Hematopoietic multipotent progenitor cell treated with erythropoietin and hydrocortisone succinate and interleukin-3 and kit ligand, for 8 days (in vitro differentiated cells): Measurements from ENCODE around the gene MICAL3.

ENCODE experiments used
- DNase-seq: peaks from one replicate; pipeline ENCODE4 v3.0.0-alpha.2; 2015

Gene MICAL3

GRCh38 chr22:17832665-17833064 is 191.7 kb downstream of the MICAL3 start:
- no peak for DNase-seq

DNA sequence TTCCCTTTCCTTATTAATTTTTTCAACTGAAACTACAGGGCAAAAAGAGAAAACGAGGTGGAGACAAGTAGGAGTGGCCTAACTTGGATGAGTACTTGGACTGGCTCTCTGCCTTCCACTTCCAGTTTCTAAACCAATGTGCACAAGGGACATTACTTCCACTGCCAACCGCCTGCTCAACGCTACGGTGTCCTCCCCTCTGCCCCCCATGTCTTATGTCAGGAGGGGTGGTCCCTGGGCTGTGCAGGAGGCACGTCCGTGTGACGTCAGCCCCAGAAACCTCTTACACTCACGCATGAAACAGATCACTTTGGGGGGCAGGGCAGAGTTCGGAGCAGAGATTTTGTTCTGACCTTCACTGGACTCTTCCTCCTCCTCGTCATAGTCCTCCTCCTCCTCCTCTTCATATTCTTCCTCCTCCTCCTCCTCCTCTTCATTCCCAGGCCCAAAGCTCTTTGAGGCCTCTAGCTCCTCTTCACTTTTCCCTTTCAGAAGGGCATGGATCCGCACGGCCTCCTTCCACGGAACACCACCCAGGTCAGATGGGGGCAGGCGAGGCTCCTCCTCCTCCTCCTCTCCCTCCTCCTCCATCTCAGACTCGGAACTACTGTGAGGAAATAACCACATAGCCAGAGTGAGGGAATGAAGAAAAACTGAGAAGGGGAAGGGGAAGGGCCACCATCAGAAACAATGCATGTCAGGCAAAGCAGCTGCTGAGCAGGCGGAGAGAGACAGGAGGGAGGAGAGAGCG is 192.7 kb downstream of the MICAL3 start:
- no peak for DNase-seq

- DNase-seq = peak; percentile 87
Observed at GRCh38 chr22:17830043-17830961, 194.1 kb downstream of the MICAL3 start.

GRCh38 chr22:17829695-17830042 is 194.7 kb downstream of the MICAL3 start:
- DNase-seq = no peak

- DNase-seq = no peak
Observed at GRCh38 chr22:17828502-17829080, 195.8 kb downstream of the MICAL3 start.

DNA sequence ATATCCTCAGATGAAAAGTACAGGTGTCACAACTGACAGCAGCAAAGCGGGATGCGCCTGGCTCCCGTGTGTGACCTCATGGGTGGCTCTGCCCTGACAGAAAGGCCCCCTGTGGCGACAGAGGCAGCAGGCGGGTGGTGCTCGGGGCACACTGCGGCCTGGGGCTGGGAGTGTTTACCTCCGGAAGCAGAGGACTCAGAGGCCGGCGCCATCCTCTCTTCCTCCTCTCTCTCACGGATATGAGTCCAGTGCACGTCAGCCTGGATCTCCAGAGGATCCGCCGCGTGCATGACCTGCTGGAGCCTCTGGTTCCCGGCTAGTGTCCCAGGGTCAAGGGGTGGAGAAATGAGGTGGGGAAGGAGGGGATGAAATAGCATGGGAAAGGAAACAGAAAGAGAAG is 196.9 kb downstream of the MICAL3 start:
- no peak for DNase-seq

DNA sequence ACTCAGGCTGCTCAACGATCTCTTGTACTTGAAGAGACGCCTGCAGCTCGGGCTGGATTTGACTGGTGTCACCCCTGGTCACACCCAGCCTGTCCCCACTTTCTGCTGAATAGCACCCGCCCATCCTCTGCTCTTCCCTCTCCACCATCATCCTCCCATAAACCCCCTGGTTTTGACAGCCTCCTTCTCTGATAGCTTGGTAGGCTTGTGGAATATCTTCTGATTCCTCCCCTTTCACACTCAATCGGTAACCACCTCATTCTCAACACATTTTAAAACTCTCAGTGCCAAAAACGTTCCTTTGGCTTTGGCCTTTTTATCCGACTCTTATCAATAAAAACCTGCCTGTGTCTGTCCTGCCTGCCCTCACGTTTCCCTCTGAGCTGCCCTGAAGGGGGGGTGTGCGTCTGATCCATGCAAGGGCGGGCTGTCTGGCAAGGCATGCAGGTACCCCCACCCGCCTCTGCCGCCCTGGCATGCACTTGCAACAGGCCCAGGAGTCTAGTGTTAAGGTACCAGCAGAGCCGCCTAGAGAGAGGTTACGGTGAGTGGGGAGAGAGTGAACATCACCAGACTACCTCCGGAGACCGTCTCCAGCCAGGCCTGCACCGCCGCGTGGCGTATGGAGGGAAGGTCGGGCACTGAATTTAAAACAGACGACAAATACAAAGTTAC is 198.3 kb downstream of the MICAL3 start:
- DNase-seq = peak; percentile 66

GRCh38 chr22:17824457-17824856 is 199.9 kb downstream of the MICAL3 start:
- peak; percentile 99 for DNase-seq

GRCh38 chr22:17823964-17824363 is 200.4 kb downstream of the MICAL3 start:
- no peak for DNase-seq

- DNase-seq = no peak
Observed at GRCh38 chr22:17823226-17823625, 201.1 kb downstream of the MICAL3 start.

GRCh38 chr22:17822087-17822486 is 202.3 kb downstream of the MICAL3 start:
- no peak for DNase-seq

DNA sequence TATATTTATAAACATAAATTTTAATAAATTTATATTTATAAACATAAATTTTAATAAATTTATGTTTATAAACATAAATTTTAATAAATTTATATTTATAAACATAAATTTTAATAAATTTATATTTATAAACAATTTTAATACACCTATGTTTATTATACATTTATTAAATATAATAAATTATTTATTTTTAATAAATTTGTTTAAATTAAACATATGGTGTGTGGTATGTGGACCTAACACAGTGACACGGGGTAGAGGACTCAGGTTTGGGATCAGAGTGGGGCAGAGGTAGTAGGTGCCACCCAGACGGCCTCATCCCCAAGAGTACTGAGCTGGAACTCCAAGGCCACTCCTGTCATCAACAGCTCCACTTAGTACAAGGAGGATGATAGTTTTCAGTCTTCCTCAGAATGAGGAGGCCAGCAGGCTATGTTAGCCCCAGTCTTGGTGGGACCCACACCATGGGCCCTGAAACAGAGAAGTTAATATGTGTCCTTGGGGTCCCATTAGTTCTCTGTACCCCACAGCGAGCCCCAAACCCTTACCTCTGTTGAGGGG is 203.4 kb downstream of the MICAL3 start:
- peak; percentile 32 for DNase-seq

GRCh38 chr22:17818649-17819048 is 205.7 kb downstream of the MICAL3 start:
- no peak for DNase-seq

DNA sequence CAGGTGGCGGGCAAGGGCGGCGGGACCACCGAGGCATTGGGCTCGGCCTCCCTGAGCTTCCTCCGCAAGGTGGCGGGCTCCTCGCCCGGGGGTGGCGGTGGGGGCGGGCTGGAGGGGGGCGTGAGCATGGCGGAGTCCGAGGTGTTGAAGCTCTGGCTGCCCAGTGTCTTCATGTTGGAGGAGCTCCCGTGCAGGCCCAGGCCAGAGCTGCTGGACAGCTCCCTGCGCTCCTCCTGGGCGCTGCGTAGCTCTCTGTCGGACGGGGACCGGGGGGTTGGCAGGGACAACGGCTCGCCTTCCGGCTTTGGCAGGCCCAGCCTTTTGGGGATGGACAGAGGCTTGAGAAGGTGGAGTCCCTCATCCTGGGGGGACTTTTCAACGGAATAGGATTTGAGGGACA is 206.2 kb downstream of the MICAL3 start:
- no peak for DNase-seq

GRCh38 chr22:17817511-17818065 is 206.8 kb downstream of the MICAL3 start:
- no peak for DNase-seq

DNA sequence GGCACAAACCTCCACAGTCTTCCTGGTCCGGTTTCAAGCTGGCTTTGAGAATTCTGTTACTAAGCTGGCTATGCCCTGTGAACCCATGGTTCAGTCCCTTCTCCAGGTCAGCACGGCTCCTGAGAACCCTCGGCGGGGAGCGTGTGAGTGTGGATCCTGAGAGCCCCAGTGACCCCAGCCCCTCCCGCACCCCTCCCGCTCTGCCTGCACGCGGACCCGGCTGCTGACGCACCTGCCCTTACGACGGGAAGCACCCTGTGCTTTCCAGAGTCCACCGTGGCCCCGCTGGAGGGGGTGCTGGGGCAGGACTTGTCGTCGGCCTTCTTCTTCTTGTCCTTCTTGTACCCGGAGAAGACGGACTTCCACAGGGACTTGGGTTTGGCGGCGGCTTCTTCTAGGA is 207.3 kb downstream of the MICAL3 start:
- no peak for DNase-seq

DNA sequence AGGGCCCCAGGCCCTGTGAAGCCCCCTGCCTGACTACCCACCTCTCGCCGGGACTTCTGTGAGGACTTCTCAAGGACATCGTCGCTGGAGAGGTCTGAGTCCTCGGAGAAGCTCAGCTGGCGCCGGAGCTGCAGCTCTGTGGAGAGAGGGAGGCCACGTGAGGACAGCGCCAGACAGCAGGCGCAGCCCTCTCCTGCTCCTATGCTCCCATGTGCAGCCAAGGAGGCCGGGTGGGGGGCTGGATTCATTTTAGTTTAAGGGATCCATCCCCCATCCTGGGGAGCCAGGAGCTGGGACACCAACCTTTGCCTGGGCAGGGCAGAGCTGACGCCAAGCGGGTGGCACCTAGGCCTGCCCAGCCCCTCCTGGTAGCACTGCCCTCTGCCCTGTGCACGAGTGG is 207.7 kb downstream of the MICAL3 start:
- no peak for DNase-seq

DNA sequence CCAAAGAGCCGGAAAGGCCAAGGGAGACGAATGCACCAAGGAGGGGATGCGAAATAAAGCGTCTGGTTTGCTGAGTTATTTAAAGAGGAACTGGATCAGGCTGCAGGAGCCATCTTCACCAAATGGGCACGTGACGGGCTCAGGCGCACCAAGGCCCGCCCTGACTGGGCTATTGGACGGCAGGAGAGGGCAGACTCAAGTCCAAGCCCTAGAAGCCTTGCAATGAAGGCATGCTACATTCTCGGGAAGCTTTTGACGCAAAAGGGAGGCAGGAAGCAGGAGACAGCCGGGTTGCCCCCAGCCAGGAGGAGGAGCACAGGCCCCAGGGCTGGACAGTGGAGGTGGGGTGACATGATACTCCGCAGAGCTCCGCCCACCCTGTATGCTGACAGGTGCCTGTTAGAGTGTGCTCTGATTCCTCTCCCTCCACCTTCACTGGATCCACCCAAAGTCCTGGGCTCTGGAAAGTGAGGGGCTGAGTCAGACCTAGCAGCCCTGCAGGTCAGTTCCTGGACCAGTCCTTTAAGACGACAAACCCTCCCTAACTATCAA is 208.6 kb downstream of the MICAL3 start:
- DNase-seq = no peak

- no peak for DNase-seq
Observed at GRCh38 chr22:17814830-17815229, 209.5 kb downstream of the MICAL3 start.

DNA sequence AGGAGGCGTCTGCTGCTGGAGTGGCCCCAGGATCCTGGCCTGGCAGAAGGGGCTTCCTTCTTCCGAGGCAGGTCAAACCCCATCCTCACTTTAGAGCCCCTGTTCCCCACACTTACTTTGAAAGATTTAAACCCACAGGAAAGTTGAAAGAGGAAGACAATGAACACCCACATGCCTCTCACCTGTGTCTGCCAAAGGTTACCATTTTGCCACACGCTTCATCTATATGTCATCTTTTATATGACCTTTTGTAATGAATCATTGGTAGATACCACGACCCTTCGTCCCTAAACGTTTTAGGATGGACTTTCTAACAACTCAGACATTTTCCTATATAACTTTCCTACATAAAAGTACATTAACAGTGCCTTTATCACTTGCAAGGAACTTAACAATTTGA is 210.3 kb downstream of the MICAL3 start:
- no peak for DNase-seq

DNA sequence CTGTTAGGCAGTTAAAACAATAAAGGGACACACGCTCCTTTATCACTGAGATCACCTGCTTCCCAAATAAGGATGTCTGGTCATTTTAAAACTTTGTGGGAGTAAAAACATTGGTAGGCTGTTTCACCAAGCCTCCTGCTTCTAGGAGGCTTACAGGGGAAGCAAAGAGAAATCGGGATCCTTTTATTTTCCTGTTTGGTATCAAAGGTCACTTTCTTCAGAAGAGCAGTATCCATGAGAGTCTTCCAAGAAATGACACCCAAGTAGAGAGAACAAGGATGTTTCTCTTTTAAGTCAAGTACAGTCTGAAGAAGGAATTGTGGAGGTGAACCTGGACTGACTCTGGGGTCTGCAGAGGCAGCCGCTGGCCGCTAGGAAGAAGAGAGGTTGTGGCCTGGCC is 213.2 kb downstream of the MICAL3 start:
- no peak for DNase-seq

DNA sequence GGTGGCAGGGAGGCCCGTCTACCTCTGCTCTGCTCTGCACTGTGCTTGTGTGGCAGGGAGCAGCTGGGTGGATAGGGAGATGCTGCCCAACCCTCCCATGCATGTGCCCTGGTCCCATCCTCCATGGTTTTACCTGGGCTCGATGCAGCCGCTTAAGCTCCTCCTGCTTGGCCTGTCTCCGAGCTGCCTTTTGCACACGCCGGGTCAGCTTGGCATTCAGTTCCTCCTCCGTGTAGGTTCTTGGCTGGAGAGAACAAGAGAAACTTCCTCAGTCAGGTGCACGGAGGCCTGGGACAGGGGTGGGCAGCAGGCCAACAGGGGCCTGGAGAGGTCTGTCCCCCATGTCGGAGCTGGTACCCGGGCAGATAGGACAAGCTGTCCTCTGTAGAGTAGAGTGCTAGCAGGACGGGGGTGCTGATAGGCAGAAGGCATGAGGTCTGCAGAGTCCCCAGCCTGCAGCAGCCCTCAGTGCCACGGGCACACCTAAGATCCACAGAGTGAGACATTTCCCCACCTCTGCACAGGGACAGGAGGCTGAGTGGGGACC is 213.7 kb downstream of the MICAL3 start:
- no peak for DNase-seq
